IPS-15b (cell line): Measurements from ENCODE around the gene ARV1.
"Not testable (repeated sequence)": the region's sequence is repeated elsewhere in the genome, so short reads cannot be mapped to it uniquely, and the experiment has no call there.

ENCODE experiments used
- H3K27me3 ChIP-seq: one replicate; pipeline ENCODE4 v1.6.1; 2013; ENCODE audit warnings: low read length; ENCODE audit not compliant: control insufficient read depth, insufficient read depth
- H3K36me3 ChIP-seq: one replicate; pipeline ENCODE4 v1.6.1; 2013; ENCODE audit warnings: low read length; ENCODE audit not compliant: control insufficient read depth, insufficient read depth
- H3K4me1 ChIP-seq: one replicate; pipeline ENCODE4 v1.6.1; 2013; ENCODE audit warnings: mild to moderate bottlenecking, low read length; ENCODE audit not compliant: control insufficient read depth, insufficient read depth
- H3K4me3 ChIP-seq: one replicate; pipeline ENCODE4 v1.5.1; 2013; ENCODE audit warnings: low read depth, low read length
- H3K9ac ChIP-seq: one replicate; pipeline ENCODE4 v1.6.1; 2013; ENCODE audit warnings: low read depth, mild to moderate bottlenecking, low read length
- H3K9me3 ChIP-seq: one replicate; pipeline ENCODE4 v1.6.1; 2013; ENCODE audit warnings: mild to moderate bottlenecking, low read length; ENCODE audit not compliant: control insufficient read depth, insufficient read depth

The ARV1 gene

GRCh38 chr1:231000201-231000600, 21.3 kb downstream of the ARV1 start:
- Histone ChIP-seq H3K27me3 (no peaks in the 10 kb centered on the region), H3K4me3 (no peak overlapping the region), H3K36me3 (peaks cover 5% of the 10 kb centered on the region), H3K9ac (no peak overlapping the region), H3K4me1 (no peaks in the 10 kb centered on the region), H3K9me3 (no peaks in the 10 kb centered on the region)

- Histone ChIP-seq H3K9me3 (no peaks in the 10 kb centered on the region), H3K9ac (no peak overlapping the region), H3K4me3 (no peak overlapping the region), H3K27me3 (no peaks in the 10 kb centered on the region), H3K4me1 (no peaks in the 10 kb centered on the region), H3K36me3 (peaks cover 5% of the 10 kb centered on the region)
Measured at GRCh38 chr1:231000639-231001038, 21.7 kb downstream of the ARV1 start.

- Histone ChIP-seq H3K36me3 (peaks cover 5% of the 10 kb centered on the region), H3K27me3 (no peaks in the 10 kb centered on the region), H3K9me3 (no peaks in the 10 kb centered on the region), H3K9ac (no peak overlapping the region), H3K4me1 (no peaks in the 10 kb centered on the region), H3K4me3 (no peak overlapping the region)
Measured at GRCh38 chr1:231001892-231002291, 23.0 kb downstream of the ARV1 start.

GRCh38 chr1:231007535-231007934, 28.6 kb downstream of the ARV1 start:
- H3K27me3 ChIP-seq, H3K36me3 ChIP-seq, H3K9me3 ChIP-seq, H3K4me1 ChIP-seq, H3K4me3 ChIP-seq, H3K9ac ChIP-seq: not testable (repeated sequence)

GRCh38 chr1:231011360-231011759, 32.5 kb downstream of the ARV1 start:
- H3K27me3 ChIP-seq: peaks cover 2% of the 10 kb centered on the region
- no peaks in the 10 kb centered on the region for H3K4me1 ChIP-seq
- no peak overlapping the region for H3K4me3 ChIP-seq
- no peaks in the 10 kb centered on the region for H3K36me3 ChIP-seq
- H3K9ac ChIP-seq: no peak overlapping the region
- no peaks in the 10 kb centered on the region for H3K9me3 ChIP-seq

- Histone ChIP-seq H3K27me3 (peaks cover 2% of the 10 kb centered on the region), H3K9ac (no peak overlapping the region), H3K4me1 (no peaks in the 10 kb centered on the region), H3K9me3 (no peaks in the 10 kb centered on the region), H3K36me3 (no peaks in the 10 kb centered on the region), H3K4me3 (no peak overlapping the region)
Measured at GRCh38 chr1:231011963-231012362, 33.1 kb downstream of the ARV1 start.

GRCh38 chr1:231013391-231014015, 34.6 kb downstream of the ARV1 start:
- peaks cover 2% of the 10 kb centered on the region for H3K27me3 ChIP-seq
- H3K9ac ChIP-seq: no peak overlapping the region
- H3K4me3 ChIP-seq: no peak overlapping the region
- H3K36me3 ChIP-seq: no peaks in the 10 kb centered on the region
- no peaks in the 10 kb centered on the region for H3K9me3 ChIP-seq
- H3K4me1 ChIP-seq: no peaks in the 10 kb centered on the region

- Histone ChIP-seq H3K27me3 (peaks cover 3% of the 10 kb centered on the region), H3K4me1 (no peaks in the 10 kb centered on the region), H3K9ac (no peak overlapping the region), H3K9me3 (no peaks in the 10 kb centered on the region), H3K36me3 (no peaks in the 10 kb centered on the region), H3K4me3 (no peak overlapping the region)
Measured at GRCh38 chr1:231016234-231016633, 37.3 kb downstream of the ARV1 start.

GRCh38 chr1:231016966-231017365, 38.1 kb downstream of the ARV1 start:
- H3K27me3 ChIP-seq: peaks cover 3% of the 10 kb centered on the region
- H3K4me1 ChIP-seq: no peaks in the 10 kb centered on the region
- no peaks in the 10 kb centered on the region for H3K9me3 ChIP-seq
- no peak overlapping the region for H3K9ac ChIP-seq
- H3K36me3 ChIP-seq: no peaks in the 10 kb centered on the region
- H3K4me3 ChIP-seq: no peak overlapping the region

- H3K9me3 ChIP-seq: no peaks in the 10 kb centered on the region
- peaks cover 3% of the 10 kb centered on the region for H3K27me3 ChIP-seq
- no peaks in the 10 kb centered on the region for H3K4me1 ChIP-seq
- H3K9ac ChIP-seq: no peak overlapping the region
- no peaks in the 10 kb centered on the region for H3K36me3 ChIP-seq
- H3K4me3 ChIP-seq: no peak overlapping the region
Measured at GRCh38 chr1:231019711-231020110, 40.8 kb downstream of the ARV1 start.

- Histone ChIP-seq H3K4me3 (no peak overlapping the region), H3K27me3 (peaks cover 3% of the 10 kb centered on the region)
Measured at GRCh38 chr1:231020139-231020601, 41.3 kb downstream of the ARV1 start.

GRCh38 chr1:231020816-231021215, 41.9 kb downstream of the ARV1 start:
- Histone ChIP-seq H3K36me3 (no peaks in the 10 kb centered on the region), H3K9me3 (no peaks in the 10 kb centered on the region), H3K27me3 (peaks cover 3% of the 10 kb centered on the region), H3K4me3 (no peak overlapping the region), H3K4me1 (no peaks in the 10 kb centered on the region), H3K9ac (no peak overlapping the region)

More at GRCh38 chr1:231020139-231020601, 41.3 kb downstream of the ARV1 start:
- Histone ChIP-seq H3K9me3 (no peaks in the 10 kb centered on the region), H3K9ac (no peak overlapping the region), H3K4me1 (no peaks in the 10 kb centered on the region), H3K36me3 (no peaks in the 10 kb centered on the region)
